ENCODE data around the gene HSP90B1. TPM values are rescaled to one million over a fixed set of nuclear protein-coding genes. Genes with fewer than 3 reads are reported as not detected.

The HSP90B1 gene
- total RNA-seq: 730 TPM

DNA sequence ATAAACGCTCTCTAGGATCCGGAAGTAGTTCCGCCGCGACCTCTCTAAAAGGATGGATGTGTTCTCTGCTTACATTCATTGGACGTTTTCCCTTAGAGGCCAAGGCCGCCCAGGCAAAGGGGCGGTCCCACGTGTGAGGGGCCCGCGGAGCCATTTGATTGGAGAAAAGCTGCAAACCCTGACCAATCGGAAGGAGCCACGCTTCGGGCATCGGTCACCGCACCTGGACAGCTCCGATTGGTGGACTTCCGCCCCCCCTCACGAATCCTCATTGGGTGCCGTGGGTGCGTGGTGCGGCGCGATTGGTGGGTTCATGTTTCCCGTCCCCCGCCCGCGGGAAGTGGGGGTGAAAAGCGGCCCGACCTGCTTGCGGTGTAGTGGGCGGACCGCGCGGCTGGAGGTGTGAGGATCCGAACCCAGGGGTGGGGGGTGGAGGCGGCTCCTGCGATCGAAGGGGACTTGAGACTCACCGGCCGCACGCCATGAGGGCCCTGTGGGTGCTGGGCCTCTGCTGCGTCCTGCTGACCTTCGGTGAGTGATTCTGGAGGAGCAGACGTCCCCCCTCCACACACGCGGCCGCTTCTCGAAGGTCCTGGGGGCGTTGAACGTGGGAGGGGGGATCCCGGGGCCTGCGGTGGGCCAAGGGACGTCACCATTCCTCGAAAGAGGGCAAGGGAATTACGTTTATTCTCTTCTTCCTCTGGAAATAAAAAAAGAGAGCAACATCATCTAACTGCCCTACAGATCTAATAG, at the start of gene HSP90B1:
TSS of gene HSP90B1 (plus strand) at position 377 of the 753 bp plus-strand sequence. CDS start at position 483, 106 bp downstream.
- peak; percentile 100 for DNase-seq (ENCODE audit: low spot score)

DNA sequence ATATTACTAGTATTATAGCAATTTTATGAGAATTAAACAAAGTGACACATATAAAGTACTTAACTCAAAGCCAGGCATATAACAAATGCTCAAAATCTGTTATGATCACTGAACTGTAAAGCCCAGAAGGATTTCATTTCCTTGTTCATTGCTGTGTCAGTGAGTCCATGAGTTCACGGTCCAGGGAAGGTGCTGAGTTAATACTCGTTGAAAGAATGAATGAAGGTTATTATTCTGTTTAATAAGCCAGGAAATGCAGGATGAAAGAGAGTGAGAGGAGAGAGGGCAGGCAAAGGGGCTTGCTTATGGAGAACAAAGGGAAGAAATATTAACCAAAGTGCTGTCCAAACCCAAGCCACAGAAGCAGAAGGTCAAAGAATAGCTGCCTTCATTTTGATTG, 48.9 kb upstream of the HSP90B1 start:
- no peak for DNase-seq (ENCODE audit: low spot score)

DNA sequence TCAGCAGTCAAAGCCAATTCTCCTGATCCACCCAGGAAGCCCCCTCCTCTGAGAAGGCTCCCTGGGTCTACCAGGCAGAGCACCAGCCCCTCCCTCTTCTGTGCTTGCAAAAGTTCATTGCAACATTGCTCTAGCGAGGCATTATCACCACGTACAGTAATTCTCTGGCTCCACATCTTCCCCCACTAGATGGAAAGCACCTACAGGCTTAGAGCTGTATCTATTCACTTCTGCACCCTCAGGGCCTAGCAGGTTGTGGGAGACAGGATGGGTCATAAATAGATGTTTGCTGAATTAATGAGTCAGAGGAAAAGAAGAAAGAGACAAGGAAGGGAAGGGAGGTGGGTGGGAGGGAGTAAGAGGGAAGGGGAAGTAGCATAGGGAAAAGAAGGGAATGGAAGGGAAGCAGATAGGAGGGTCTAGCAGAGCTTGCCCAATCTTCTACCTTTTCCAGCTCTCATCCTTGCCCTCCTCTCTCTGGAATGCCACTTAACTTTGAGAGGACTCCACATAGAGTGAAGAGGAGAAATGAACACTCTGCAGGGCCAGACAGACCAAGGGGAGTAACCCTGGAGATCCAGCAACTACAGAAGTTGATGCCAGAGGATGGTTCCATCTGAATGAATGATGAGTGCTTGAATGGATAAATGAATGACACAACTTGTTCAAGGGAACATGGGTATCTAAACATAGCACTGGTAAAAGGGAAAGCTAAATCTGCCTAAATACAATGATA, 47.2 kb upstream of the HSP90B1 start:
- DNase-seq (ENCODE audit: low spot score): no peak

DNA sequence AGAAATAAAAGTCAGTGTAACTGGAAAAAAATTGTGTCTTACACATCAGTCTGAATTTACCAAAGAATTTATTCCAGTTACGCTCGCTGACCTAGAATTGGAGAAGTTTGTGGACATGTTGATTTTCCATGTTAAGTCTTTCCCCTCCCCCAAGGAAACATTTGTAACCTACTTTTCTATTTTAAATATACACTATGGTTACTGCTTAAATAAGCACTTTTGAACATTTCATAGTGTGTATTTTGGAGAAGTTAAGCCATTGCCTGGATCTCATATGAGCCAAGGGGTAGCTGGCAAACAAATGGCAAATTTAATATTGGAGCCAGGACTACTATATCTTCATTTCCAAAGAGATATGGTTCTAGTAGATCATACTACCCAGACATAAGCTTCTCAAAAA, 46.3 kb upstream of the HSP90B1 start:
- DNase-seq (ENCODE audit: low spot score): no peak

DNA sequence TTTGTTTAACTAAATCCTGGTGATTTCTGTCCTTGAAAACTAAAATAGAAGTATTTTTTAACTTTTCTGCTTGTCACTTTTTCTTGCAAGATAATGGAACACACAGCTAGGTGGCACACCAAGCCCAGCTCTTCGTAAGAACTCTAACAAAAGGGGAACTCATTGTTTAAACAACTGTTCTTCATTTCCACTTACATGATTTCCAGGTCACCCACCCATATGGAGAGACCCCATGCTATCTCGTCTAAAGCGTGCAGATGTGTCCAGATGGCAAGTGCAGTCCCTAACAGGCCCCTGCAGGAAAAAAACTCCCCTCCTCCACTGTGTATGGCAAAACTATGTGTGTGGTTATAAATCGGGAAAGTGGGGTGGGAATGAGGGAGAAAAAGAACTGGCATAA, 45.9 kb upstream of the HSP90B1 start:
- DNase-seq (ENCODE audit: low spot score): peak; percentile 22

DNA sequence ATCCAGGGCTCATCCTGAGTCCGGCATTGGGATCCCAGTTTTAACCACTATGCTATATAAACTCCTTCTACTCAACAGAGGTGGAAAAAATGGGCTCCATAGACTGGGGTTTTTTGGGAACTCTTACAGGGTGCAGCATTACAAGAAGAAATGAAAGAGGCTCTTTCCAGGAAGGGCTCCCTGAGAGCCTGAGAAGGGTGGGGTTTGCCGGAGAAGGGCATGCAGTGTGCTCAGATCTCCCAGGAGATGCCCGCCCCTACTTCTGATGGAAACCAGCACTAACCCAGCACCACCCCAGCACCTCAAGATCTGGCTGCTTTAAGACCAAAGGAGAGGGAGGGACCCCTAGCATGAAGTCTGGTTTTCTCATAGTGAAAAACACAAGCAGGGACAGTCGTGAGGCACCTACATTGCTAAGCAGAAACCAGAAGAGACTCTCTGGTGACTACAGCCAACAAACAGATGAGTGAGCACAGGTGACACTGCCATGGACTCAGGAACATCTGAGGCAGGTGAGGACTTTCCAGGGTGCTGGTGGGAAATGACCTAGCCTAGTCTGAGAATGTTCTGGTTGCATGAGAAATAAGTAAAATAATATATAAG, 43.9 kb upstream of the HSP90B1 start:
- no peak for DNase-seq (ENCODE audit: low spot score)

DNA sequence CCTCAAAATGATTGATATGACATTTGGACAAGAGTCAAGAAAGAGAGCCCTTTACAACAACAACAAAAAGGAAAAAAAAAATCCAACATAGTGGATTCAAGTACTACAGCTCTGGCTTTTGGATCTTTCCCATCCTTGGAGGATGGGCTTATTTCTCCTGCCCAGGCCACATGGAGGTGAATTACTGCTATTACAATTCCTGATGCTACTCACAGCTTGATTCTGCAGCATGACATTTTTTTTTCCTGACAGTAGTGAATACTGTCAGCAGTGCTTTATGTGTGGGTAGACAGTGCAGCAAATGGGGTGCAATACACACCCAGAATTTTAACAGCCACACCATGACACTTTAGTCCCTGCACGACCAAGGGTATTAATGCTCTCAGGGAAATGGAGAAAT, 42.5 kb upstream of the HSP90B1 start:
- no peak for DNase-seq (ENCODE audit: low spot score)

DNA sequence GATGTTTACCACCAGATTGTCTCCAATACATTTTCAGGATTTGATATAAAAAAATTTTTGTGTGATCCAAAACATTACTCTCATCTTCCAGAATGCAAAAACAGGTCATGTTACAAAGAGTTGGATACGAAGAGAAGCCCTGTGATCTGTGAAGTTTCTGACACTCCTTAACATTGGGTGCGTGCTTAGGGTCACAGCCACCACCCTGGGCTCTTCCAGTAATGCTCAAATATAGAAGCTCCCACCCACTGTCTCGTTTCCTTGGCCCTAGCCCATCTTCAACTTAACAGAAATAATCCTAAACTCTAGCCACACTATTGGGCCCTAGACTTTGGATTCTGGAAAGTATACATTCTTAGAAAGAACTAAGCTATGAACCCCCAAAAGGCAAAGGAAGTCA, 32.9 kb upstream of the HSP90B1 start:
- DNase-seq (ENCODE audit: low spot score): no peak

DNA sequence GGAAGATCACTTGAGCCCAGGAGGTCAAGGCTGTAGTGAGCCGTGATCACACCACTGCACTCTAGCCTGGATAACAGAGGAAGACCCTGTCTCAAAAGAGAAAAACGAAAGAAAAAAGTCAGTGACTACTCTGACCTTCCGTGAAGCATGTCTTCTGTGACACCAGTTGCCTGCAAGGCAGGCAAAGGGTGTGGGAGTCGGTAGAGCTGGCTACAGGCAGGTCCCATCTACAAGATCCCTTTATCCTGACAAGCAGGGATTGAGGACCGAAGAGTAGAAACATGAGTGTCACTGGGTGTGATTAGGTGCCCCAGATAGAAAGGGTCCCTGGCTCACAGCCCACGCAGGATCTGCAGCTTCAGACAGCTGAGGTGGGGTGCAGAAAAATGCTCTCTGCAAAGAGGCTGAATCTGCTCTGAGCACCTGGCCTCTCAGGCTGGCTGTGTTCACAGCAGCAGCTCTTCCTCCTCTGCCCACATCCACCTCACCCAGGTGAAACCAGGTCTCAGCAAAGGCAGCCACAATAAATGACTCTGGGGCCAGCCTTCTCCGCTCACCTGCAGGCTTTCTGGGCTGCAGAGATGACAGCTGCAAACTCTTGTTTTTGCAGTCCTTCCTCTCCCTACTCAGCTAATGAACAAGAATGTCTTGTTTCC, 28.6 kb upstream of the HSP90B1 start:
- no peak for DNase-seq (ENCODE audit: low spot score)

DNA sequence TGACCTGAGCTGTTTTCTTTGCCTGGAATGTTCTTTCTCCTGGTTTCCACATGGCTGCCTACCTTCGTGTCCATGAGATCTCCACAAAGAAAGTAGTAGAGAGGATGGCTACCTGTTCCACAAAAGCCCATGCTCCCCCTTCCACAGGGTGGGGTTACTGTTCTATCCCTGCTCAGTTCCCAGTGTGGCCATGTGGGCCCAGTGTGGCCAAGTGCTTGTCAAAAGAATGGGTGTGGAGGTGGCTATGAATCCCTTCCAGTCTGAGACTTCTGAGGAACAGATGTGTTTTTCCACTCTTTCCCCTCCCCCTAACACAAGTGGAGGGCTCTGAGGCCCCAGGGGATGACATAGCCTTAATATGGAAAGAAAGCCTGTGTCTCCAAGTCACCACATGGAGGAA, 26.2 kb upstream of the HSP90B1 start:
- DNase-seq (ENCODE audit: low spot score): no peak

DNA sequence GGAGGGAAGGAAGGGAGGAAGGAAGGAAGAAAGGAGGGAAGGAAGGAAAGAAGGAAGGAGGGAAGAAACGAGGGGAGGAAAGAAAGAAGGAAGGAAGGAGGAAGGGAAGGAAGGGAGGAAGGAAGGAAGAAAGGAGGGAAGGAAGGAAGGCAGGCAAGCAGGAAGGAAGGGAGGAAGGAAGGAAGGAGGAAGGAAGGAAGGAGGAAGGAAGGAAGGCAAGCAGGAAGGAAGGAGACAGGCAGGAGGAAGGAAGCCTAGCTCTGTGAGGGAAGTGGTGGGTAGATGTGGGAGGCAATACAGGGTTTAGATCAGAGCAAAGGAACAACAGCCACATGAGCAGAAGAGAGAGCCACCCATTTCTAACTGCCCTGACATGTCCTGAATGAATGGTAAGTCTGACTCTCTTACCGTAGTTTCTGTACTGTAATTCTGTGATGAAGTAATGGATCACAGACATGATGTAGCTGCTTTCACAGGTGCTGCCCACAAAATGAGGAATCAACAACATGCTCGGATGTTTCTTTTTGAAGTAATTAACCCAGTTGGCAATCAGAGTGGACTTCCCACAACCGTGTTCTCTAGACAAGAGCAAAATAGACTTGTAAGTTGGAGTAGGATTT, 24.4 kb upstream of the HSP90B1 start:
- DNase-seq (ENCODE audit: low spot score): no peak

DNA sequence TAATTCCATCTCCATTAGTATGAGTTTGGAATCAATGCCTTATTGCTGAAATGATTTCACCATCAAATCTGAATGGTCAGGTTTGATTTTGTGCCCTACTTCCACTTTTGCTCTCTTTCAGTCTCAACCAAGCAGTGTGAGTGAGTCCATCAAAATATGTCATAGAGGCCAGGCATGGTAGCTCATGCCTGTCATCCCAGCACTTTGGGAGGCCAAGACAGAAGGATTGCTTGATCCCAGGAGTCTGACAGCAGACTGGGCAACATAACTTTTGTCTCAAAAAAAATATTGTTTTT, 22.0 kb upstream of the HSP90B1 start:
- no peak for DNase-seq (ENCODE audit: low spot score)

DNA sequence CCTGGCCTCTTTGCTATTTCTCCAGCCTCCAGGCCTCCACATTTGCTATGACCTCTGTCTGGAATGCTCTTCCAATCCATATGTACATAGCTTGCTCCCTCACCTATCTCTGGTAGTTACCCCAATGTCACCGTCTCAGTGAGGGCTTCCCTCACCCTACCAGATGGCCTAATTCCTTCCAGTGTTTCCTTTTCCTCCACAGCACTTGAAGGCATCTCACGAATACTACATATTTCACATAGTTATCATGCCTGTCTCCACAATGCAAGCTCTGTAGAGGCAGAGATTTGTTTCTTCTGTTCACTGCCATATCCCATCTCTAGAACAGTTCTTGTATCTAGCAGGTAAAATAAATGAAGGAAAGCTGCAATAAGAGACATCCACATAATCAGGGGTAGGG, 21.3 kb upstream of the HSP90B1 start:
- DNase-seq (ENCODE audit: low spot score): no peak

DNA sequence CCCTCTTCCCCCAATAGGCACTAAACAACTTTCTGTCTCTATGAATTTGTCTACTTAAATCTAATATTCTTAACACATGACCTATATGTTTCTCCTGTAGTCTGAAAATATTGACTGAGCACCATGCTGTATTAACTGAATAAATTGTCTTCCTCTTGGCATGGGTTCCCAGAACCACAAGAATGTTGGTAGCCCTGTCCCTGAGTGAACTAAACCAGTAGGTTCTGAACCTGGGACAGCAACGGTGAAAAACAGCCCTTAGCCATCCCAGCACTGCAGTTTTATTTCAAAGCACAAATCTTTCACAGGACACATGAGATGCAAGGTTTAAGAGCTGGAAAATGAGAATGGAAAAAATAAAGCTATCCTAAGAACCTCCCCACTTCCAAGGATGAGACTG, 20.4 kb upstream of the HSP90B1 start:
- no peak for DNase-seq (ENCODE audit: low spot score)

DNA sequence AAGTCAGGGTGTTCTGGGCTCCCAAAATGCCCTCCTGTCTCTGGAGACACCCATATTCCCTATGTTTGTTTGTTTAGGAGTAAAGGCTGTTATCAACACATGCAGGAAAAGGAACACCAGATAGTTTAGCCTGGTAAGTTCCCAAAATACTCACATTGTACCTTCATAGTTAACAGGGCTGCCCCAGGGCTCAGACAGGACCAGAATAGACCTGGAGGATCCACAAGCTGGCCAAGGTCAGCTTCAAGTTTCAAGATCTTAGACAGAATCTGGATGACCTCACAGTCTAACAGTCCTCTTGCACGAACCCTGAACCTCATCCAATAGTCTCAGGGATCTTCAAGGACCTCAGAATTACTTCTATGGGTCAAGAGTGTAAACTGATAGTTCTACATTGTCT, 18.1 kb upstream of the HSP90B1 start:
- DNase-seq (ENCODE audit: low spot score): no peak

DNA sequence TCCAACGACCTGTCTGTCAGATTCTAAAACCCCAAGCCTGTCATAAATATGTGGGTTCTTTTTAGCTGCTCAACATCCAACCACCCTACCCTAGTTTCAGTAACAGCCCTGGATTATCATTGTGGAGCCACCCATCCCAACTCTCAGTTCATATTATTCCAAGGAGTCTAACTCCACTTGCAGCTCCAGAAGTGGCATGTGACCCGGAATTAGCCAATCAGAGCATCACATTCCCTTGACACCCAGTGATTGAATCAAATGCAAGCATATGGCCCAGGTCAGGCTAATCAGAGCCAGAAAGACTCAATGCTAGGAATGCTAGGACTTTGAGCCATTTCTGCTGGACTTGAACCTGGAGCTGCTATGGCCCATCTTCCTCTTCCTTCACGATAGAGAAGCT, 17.1 kb upstream of the HSP90B1 start:
- no peak for DNase-seq (ENCODE audit: low spot score)

DNA sequence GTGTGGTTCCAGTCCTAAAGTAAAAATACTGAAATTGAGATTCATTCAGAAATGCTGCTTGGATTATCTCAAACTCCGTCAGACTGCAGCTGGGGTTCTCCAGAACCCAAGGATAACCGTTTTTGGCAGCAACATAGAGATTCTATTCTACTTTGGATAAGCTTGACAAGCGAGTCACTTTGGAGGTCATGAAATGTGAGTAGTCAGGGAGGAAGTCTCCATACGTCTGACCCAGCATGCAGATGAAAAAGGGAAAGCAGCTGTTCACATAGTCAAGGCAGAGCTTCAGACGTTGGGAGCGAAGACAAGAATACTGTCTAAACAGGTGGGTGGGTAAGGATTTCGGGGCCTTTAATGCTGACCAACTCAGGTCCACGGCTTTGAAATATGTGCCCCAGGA, 14.9 kb upstream of the HSP90B1 start:
- no peak for DNase-seq (ENCODE audit: low spot score)

DNA sequence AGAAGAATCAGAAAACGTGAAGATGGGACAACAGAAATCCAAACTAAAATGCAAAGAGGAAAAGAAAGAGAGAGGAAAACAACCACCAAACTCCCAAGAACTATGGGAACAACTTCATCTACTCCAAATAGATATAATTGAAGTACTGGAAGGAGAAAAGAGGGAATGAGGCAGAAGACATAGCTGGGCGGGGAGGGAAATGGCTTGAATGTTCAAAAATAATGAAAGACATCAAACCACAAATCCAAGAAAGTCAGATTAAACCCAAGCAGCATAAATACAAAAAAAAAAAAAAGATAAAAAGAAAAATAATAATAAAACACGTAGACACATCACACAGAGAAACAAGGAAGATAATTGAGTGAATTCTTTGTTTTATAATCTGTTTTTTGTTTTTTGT, 12.3 kb upstream of the HSP90B1 start:
- no peak for DNase-seq (ENCODE audit: low spot score)

DNA sequence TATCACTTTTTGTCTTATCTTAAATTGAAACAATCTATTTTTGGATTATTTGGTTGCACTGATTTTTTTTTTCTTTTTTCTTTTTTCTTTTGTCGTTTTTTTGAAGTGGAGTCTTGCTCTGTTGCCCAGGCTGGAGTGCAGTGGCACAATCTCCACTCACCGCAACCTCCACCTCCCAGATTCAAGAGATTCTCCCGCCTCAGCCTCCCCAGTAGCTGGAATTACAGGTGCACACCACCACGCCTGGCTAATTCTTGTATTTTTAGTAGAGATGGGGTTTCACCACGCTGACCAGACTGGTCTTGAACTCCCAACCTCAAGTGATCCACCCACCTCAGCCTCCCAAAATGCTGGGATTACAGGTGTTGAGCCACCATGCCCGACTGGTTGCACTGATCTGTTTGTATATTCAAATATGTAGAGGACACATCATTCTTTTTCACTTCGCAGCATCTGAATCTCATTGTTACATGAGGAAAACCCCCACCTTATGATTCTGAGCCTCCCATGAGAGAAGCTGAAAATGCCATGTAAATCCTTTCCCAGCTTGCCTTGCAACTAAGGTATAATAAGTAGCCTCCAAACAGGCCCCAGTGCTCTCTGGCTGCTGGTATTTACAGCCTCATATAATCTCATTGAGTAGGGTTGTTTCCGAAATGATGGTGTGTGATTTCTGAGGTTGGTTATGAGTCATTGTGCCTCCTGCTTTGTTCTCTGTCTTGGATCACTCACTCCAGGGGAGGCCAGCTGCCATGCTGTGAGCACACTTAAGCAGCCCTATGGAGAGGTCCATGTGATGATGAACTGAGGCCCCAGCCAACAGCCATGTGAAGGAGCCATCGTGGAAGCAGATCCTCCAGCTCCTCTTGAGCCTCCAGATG, 5.2 kb upstream of the HSP90B1 start:
- no peak for DNase-seq (ENCODE audit: low spot score)

DNA sequence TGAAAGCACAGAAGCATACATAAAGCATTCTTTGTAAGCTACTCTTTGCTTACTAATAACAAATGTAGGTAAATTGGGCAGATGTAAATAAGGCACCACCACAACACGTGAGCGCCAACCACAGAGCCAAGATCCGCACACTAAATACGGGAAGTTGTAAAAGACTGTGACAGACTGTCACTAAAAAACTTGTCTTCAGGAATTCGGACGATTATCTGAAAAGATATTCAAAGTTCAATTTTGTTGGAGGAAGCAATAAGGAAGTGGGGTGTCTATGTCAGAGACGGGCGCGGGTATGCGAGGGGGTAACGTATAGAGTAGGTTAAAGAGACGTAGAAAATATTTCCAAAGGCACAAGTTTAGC, 1.5 kb upstream of the HSP90B1 start:
- DNase-seq (ENCODE audit: low spot score): peak; percentile 17

DNA sequence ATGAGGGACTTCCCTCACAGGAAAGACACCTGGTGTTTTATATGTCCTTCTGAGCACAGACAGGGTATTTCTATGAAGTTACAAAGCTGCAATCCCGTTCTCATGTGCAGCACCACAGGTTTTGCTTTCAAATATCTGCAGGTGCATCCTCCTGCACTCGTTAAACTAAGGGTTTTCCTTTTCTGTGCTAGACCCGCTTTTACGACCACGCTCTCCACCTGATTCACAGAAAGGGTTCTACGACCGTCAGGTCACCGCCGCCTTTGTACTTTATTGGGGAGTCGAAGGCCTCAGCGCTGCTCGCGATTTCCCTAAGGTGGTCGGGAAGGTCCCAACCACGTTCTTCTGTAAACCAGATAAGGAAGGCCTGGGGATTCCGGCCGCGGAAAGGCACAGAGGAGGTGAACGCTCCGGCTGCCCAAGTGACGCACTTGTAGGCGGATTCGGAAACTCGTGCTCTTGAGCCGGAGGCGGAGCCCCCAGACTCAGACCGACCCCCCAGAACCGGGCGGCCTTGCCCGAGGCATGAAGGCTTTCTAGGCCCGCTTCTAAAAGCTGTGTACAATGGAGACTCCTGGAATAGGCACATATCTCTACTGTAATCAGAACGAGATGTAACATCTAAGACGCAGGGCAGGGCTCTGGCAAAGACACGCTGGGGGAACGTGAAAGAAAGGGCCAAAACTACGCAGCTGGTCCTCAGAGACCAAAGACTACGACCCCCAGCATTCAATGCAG, 995 bp upstream of the HSP90B1 start:
- peak; percentile 87 for DNase-seq (ENCODE audit: low spot score)
